Measurements from ENCODE around the gene F5.

DNA sequence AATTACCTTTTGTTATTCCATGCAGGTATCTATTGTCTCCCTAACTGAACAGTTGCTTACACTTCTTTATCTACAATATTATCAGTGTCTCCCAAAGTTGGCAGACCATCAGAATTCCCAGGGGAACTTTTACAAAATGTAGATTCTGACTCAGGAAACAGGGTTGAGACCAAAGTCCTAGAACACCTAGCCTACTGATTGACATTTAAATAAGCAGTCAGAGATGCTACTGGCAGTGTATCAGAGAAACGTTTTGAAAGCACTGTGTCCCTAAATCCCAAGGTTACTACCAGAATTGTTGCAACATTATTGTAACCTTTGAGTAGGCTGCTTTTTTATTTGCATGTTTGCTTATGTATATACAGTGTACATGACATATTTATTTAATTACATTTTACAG is 1.8 kb upstream of the F5 start:
- TF ChIP-seq, protein P1, sequence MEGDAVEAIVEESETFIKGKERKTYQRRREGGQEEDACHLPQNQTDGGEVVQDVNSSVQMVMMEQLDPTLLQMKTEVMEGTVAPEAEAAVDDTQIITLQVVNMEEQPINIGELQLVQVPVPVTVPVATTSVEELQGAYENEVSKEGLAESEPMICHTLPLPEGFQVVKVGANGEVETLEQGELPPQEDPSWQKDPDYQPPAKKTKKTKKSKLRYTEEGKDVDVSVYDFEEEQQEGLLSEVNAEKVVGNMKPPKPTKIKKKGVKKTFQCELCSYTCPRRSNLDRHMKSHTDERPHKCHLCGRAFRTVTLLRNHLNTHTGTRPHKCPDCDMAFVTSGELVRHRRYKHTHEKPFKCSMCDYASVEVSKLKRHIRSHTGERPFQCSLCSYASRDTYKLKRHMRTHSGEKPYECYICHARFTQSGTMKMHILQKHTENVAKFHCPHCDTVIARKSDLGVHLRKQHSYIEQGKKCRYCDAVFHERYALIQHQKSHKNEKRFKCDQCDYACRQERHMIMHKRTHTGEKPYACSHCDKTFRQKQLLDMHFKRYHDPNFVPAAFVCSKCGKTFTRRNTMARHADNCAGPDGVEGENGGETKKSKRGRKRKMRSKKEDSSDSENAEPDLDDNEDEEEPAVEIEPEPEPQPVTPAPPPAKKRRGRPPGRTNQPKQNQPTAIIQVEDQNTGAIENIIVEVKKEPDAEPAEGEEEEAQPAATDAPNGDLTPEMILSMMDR (conservative IDR thresholded peaks at IDR 0.05; ENCODE audit: low read depth in 2 of 2), result no peak
- TF ChIP-seq STAT1 (IDR thresholded peaks at IDR 0.05; ENCODE audit: unreplicated experiment) (no peak), POLR2AphosphoS5 (IDR thresholded peaks at IDR 0.05; ENCODE audit: low read depth) (no peak), EZH2 (IDR thresholded peaks at IDR 0.05; ENCODE audit: low read depth, unreplicated experiment) (no peak), JUNB (IDR thresholded peaks at IDR 0.05; ENCODE audit: unreplicated experiment) (no peak), NANOG (IDR thresholded peaks at IDR 0.05; ENCODE audit: borderline replicate concordance) (no peak)
